Activated CD4-positive, alpha-beta T cell treated with anti-CD3 and anti-CD28 coated beads for 48 hours (primary cell): Measurements from ENCODE around the gene ZNF33B.

Experiments used
- DNase-seq: peaks from one replicate; pipeline ENCODE4 v3.0.0-alpha.2; 2020

The ZNF33B gene

GRCh38 chr10:42638055-42638820, at the start of gene ZNF33B:
Gene ZNF33B, minus strand, starts transcription at chr10:42638570. Its CDS starts 1,642 bp downstream, at chr10:42636928.
- DNase-seq = peak; percentile 96

GRCh38 chr10:42684517-42684916, 46.1 kb upstream of the ZNF33B start:
- DNase-seq = no peak

- no peak for DNase-seq
Measured at GRCh38 chr10:42680267-42680666, 41.9 kb upstream of the ZNF33B start.

- DNase-seq = peak; percentile 3
Measured at GRCh38 chr10:42665181-42665979, 27.0 kb upstream of the ZNF33B start.

GRCh38 chr10:42654419-42654818, 16.0 kb upstream of the ZNF33B start:
- no peak for DNase-seq

GRCh38 chr10:42652858-42653257, 14.5 kb upstream of the ZNF33B start:
- no peak for DNase-seq

- DNase-seq = no peak
Measured at GRCh38 chr10:42650374-42650773, 12.0 kb upstream of the ZNF33B start.

GRCh38 chr10:42648512-42648911, 10.1 kb upstream of the ZNF33B start:
- no peak for DNase-seq

GRCh38 chr10:42646687-42647640, 8.6 kb upstream of the ZNF33B start:
- no peak for DNase-seq

- no peak for DNase-seq
Measured at GRCh38 chr10:42646214-42646613, 7.8 kb upstream of the ZNF33B start.

- DNase-seq = no peak
Measured at GRCh38 chr10:42645516-42645915, 7.1 kb upstream of the ZNF33B start.

GRCh38 chr10:42645103-42645502, 6.7 kb upstream of the ZNF33B start:
- no peak for DNase-seq

- DNase-seq = no peak
Measured at GRCh38 chr10:42640610-42641229, 2.4 kb upstream of the ZNF33B start.

- no peak for DNase-seq
Measured at GRCh38 chr10:42638821-42639270, 476 bp upstream of the ZNF33B start.

GRCh38 chr10:42637648-42638054, 719 bp downstream of the ZNF33B start:
- peak; percentile 18 for DNase-seq

- DNase-seq = no peak
Measured at GRCh38 chr10:42637142-42637541, 1.2 kb downstream of the ZNF33B start.

- DNase-seq = no peak
Measured at GRCh38 chr10:42635098-42635497, 3.3 kb downstream of the ZNF33B start.

GRCh38 chr10:42632564-42632963, 5.8 kb downstream of the ZNF33B start:
- no peak for DNase-seq

- DNase-seq = no peak
Measured at GRCh38 chr10:42630537-42631134, 7.7 kb downstream of the ZNF33B start.

- no peak for DNase-seq
Measured at GRCh38 chr10:42623929-42624328, 14.4 kb downstream of the ZNF33B start.

- DNase-seq = no peak
Measured at GRCh38 chr10:42618424-42618823, 19.9 kb downstream of the ZNF33B start.

GRCh38 chr10:42615419-42615818, 23.0 kb downstream of the ZNF33B start:
- no peak for DNase-seq
